H1 (cell line): ENCODE measurements around the gene CXXC5. TPM values are rescaled to one million over a fixed set of nuclear protein-coding genes. Genes with fewer than 3 reads are reported as not detected.

Source experiments
- CHD7 ChIP-seq: fragments of 300-600 bp; sonication (generic); IDR thresholded peaks from 2 replicates; pipeline ENCODE4 v1.7.1; 2012; ENCODE audit warnings: low read length, moderate library complexity, mild to moderate bottlenecking, inconsistent platforms; ENCODE audit not compliant: insufficient replicate concordance
- EGR1 ChIP-seq: IDR thresholded peaks from 2 replicates; pipeline ENCODE4 v1.6.1; 2011; ENCODE audit warnings: low read depth, low read length, borderline replicate concordance
- TAF1 ChIP-seq: IDR thresholded peaks from 2 replicates; pipeline ENCODE4 v1.6.1; 2011; ENCODE audit warnings: mild to moderate bottlenecking, low read depth, low read length
- YY1 ChIP-seq: IDR thresholded peaks from 2 replicates; pipeline ENCODE4 v1.6.1; 2011; ENCODE audit warnings: low read depth, mild to moderate bottlenecking, low read length
- polyA plus RNA-seq, 7 experiments: library from polyadenylated mRNA; depleted of rRNA in 3 of 7; stranded (reverse) in 5 of 7; unstranded in 2 of 7; fragments of >200 nt in 5 of 7; fragments of 200-250 nt in 2 of 7; gene quantifications; 1 replicate in 5 of 7; 2 replicates in 1 of 7; 4 replicates in 1 of 7; pipeline versions ENCODE4 v1.2.1 to v1.2.3, GENCODE V29; 2011 to 2013; ENCODE audit warnings: missing spikeins in 2 of 7, mixed read lengths in 2 of 7
- total RNA-seq: library from RNA; stranded (reverse); fragmentation: NEBNext Ultra II Directional; extraction: Animal tissue kit (Norgen Biotek cat#: 25700); gene quantifications from 2 replicates; pipeline ENCODE4 v1.2.1, GENCODE V29; 2021

The CXXC5 gene
- total and polyA plus RNA-seq, 2 of the 8 experiments (the other 6 are each of a cell fraction or from before 2014, with no cell fraction given), result 61.4 to 74.0 TPM

DNA sequence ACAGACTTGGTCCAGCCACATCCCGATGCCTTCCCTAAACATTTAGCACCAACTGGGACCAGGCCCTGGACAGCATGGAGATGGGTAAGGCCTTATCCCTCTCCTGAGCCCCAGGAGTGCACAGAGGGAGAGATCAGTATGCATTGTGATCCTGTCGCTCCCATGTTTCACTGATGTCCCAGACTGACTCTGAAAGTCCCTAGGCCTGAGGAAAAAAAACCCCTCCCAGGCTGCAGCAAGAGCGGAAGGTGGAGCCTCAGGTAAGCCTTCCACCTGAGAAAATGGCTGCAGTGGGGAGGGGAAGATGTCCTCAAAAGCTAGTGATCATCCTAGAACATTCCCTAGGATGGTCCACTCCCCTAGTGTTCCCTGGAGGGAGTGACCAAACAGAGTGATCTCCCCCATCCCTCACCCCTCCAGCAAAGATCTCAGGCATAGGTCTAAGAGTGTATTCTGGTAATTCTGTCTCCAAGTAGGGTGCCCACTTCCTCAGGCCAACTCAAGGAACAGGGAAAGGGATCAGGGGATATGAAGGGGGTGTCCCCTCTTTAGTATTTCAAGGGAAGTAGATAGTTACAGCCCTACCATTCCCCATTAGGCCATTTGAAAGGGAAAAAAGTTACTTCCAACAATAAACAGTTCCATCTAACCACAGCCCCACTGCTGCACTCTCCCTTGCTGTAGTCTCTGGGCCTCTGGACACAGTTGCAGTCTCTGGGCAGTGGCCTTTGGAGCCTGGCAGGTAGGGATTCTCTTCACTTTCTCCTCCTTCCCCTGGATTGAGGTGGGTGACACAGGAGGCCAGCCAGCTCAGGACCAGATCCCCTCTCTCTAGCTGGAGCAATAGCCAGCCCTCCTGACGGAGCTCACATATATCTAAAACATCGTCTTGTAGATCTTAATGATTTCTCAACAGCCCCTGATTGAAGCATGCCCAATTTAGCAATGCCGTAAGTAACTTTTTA lies 6.8 kb upstream of the CXXC5 start (continued):
- TF ChIP-seq CHD7 (no peak), EGR1 (no peak), TAF1 (no peak), YY1 (no peak)
- TF ChIP-seq, all 59 proteins: peak for 0
